Measurements from ENCODE around the gene FOXB2. TPM values are rescaled to one million over a fixed set of nuclear protein-coding genes. Genes with fewer than 3 reads are reported as not detected.

FOXB2 gene
- total and polyA plus RNA-seq, 2 of the 13 experiments (the other 11 are each of a cell fraction or from before 2014, with no cell fraction given): not detected

GRCh38 chr9:76980566-76980965 lies 38.9 kb upstream of the FOXB2 start:
- Histone ChIP-seq H3K27ac (ENCODE audit: extremely low read length, insufficient read depth, low read length) (no peak overlapping the region), H2AFZ (ENCODE audit: low read length) (no peak overlapping the region), H3K4me2 (ENCODE audit: low read depth, low read length) (no peak overlapping the region), H3K79me2 (ENCODE audit: insufficient read depth, low read length) (no peaks in the 10 kb centered on the region), H3K4me1 (ENCODE audit: insufficient read depth, low read length) (no peaks in the 10 kb centered on the region), H3K9me3 (ENCODE audit: low read length) (no peaks in the 10 kb centered on the region), H4K20me1 (ENCODE audit: insufficient read depth, low read length) (no peaks in the 10 kb centered on the region), H3K27me3 (ENCODE audit: control insufficient read depth in 1 of 2, insufficient read depth in 2 of 2, low read length in 2 of 2) (peaks cover 0 to 5% of the 10 kb centered on the region in 2 experiments; a peak in 1 of 5 replicates), H3K4me3 (replicated peaks in 1 of 3; ENCODE audit: insufficient read depth in 1 of 3, low read depth in 2 of 3, low read length in 3 of 3) (no peak overlapping the region), H3K36me3 (replicated peaks in 1 of 2; ENCODE audit: control insufficient read depth in 1 of 2, insufficient read depth in 2 of 2, low read length in 2 of 2) (no peaks in the 10 kb centered on the region), H3K9ac (ENCODE audit: insufficient read depth, low read depth, low read length) (no peak overlapping the region)
- intact Hi-C loops (cut with micrococcal nuclease; ENCODE audit: unreplicated experiment) (no loop called here), in situ Hi-C loops (cut with HindIII; ENCODE audit: extremely low pct_ligation_motif_present, low pct_unique_long_range_greater_than_20kb) (loop anchor here (10.0 kb wide), 1 partner anchor 176 kb away; no protein-coding TSS in a partner anchor)
- DNase-seq (ENCODE audit: low spot score) (no peak), ATAC-seq (no peak), FAIRE-seq (no peak)
- WGBS (ENCODE audit: low lambda C conversion rate): 0% methylated on average over 1 of the region's 1 CpG
- no TSS peak for BruUV-seq (replicated peaks)
- no peak for TF ChIP-seq PAX8 (CRISPR knock-in tag; IDR thresholded peaks at IDR 0.05; ENCODE audit: borderline replicate concordance)
- TF ChIP-seq ZSCAN30 (CRISPR knock-in tag; IDR thresholded peaks at IDR 0.05): no peak
- TF ChIP-seq ZNF770 (CRISPR knock-in tag; IDR thresholded peaks at IDR 0.05): no peak
- no peak for TF ChIP-seq SIX4 (CRISPR knock-in tag; IDR thresholded peaks at IDR 0.05)
- TF ChIP-seq FOXM1 (CRISPR knock-in tag; IDR thresholded peaks at IDR 0.05): no peak
- no peak for TF ChIP-seq TAF1 (CRISPR knock-in tag; IDR thresholded peaks at IDR 0.05)
- no peak for TF ChIP-seq GATA4 (IDR thresholded peaks at IDR 0.05; ENCODE audit: borderline replicate concordance, low read depth)
- TF ChIP-seq STAT5B (CRISPR knock-in tag; IDR thresholded peaks at IDR 0.05): no peak
- TF ChIP-seq ADNP (CRISPR knock-in tag; IDR thresholded peaks at IDR 0.05): no peak
- no peak for TF ChIP-seq ZNF766 (CRISPR knock-in tag; IDR thresholded peaks at IDR 0.05; ENCODE audit: borderline replicate concordance)
- no peak for TF ChIP-seq ZNF34 (CRISPR knock-in tag; IDR thresholded peaks at IDR 0.05; ENCODE audit: borderline replicate concordance)
- no peak for TF ChIP-seq PHF21A (CRISPR knock-in tag; IDR thresholded peaks at IDR 0.05)
- TF ChIP-seq CCDC6 (CRISPR knock-in tag; IDR thresholded peaks at IDR 0.05): no peak
- no peak for TF ChIP-seq DPF2 (CRISPR knock-in tag; IDR thresholded peaks at IDR 0.05; ENCODE audit: borderline replicate concordance, low read depth)
- no peak for TF ChIP-seq ZNF441 (CRISPR knock-in tag; IDR thresholded peaks at IDR 0.05; ENCODE audit: borderline replicate concordance)
- no peak for TF ChIP-seq ZNF17 (CRISPR knock-in tag; IDR thresholded peaks at IDR 0.05)
- no peak for TF ChIP-seq ZNF784 (CRISPR knock-in tag; IDR thresholded peaks at IDR 0.05; ENCODE audit: borderline replicate concordance)
- no peak for TF ChIP-seq HOXA7 (CRISPR knock-in tag; IDR thresholded peaks at IDR 0.05)
- ChIA-PET POLR2A (no interaction called here), CTCF (ENCODE audit: low intra/inter-chr PET ratio, low total read pairs) (no interaction called here)
